HG03280 (cell line): ENCODE measurements around the gene WWC2.
A peak's percentile ranks its signal among the peaks of the same experiment; 100 is the strongest.

Source experiments
- ATAC-seq: cut with Tn5 transposase; IDR thresholded peaks from one replicate; pipeline ENCODE4 v1.9.1; 2021; ENCODE audit warnings: mild to moderate bottlenecking, moderate library complexity; ENCODE audit not compliant: unreplicated experiment

The WWC2 gene

GRCh38 chr4:183098723-183099536 lies at the start of gene WWC2:
TSS of gene WWC2 (plus strand) at chr4:183099257. CDS start at chr4:183099492, 235 bp downstream.
- peak; percentile 52 for ATAC-seq

GRCh38 chr4:183053681-183054080 lies 45.4 kb upstream of the WWC2 start:
- ATAC-seq: no peak

- ATAC-seq: no peak
Measured at GRCh38 chr4:183057255-183057654, 41.8 kb upstream of the WWC2 start.

- no peak for ATAC-seq
Measured at GRCh38 chr4:183059797-183060196, 39.3 kb upstream of the WWC2 start.

GRCh38 chr4:183068502-183068901 lies 30.6 kb upstream of the WWC2 start:
- ATAC-seq: no peak

GRCh38 chr4:183071222-183071621 lies 27.8 kb upstream of the WWC2 start:
- ATAC-seq: no peak

- ATAC-seq: no peak
Measured at GRCh38 chr4:183072176-183072575, 26.9 kb upstream of the WWC2 start.

GRCh38 chr4:183073838-183074145 lies 25.3 kb upstream of the WWC2 start:
- ATAC-seq: no peak

GRCh38 chr4:183074288-183074990 lies 24.6 kb upstream of the WWC2 start:
- no peak for ATAC-seq

- no peak for ATAC-seq
Measured at GRCh38 chr4:183078634-183079033, 20.4 kb upstream of the WWC2 start.

GRCh38 chr4:183080372-183081115 lies 18.5 kb upstream of the WWC2 start:
- ATAC-seq: no peak

- no peak for ATAC-seq
Measured at GRCh38 chr4:183081116-183081469, 18.0 kb upstream of the WWC2 start.

GRCh38 chr4:183082053-183082452 lies 17.0 kb upstream of the WWC2 start:
- ATAC-seq: no peak

- ATAC-seq: no peak
Measured at GRCh38 chr4:183094393-183095198, 4.5 kb upstream of the WWC2 start.

GRCh38 chr4:183095199-183095512 lies 3.9 kb upstream of the WWC2 start:
- ATAC-seq: no peak

- ATAC-seq: no peak
Measured at GRCh38 chr4:183096276-183096965, 2.6 kb upstream of the WWC2 start.

- no peak for ATAC-seq
Measured at GRCh38 chr4:183097231-183098018, 1.6 kb upstream of the WWC2 start.

- ATAC-seq: no peak
Measured at GRCh38 chr4:183098019-183098722, 886 bp upstream of the WWC2 start.
